Cardiac septum (tissue), 1 donor: ENCODE data around the gene BBIP1. TPM values are rescaled to one million over a fixed set of nuclear protein-coding genes. Genes with fewer than 3 reads are reported as not detected.
"Not testable (repeated sequence)": the region's sequence is repeated elsewhere in the genome, so short reads cannot be mapped to it uniquely, and the experiment has no call there.

ENCODE experiments used
- DNase-seq: peaks from one replicate; pipeline ENCODE4 v3.0.0-alpha.2; 2020; ENCODE audit warnings: low spot score
- intact Hi-C: fragments of 100-400 bp; cut with DNase I; formaldehyde crosslinking; loops from one replicate; pipeline ENCODE4 v1.14.0; 2022
- total RNA-seq: library from RNA; stranded (reverse); fragmentation: NEBNext Ultra II Directional; extraction: Animal tissue kit (Norgen Biotek cat#: 25700); gene quantifications from one replicate; pipeline ENCODE4 v1.2.1, GENCODE V29; 2021
- donor health status: DM: no; HTN: no; CAD: no.

The BBIP1 gene
- total RNA-seq, 1 donor from 2014 or later, result 31.1 TPM

DNA sequence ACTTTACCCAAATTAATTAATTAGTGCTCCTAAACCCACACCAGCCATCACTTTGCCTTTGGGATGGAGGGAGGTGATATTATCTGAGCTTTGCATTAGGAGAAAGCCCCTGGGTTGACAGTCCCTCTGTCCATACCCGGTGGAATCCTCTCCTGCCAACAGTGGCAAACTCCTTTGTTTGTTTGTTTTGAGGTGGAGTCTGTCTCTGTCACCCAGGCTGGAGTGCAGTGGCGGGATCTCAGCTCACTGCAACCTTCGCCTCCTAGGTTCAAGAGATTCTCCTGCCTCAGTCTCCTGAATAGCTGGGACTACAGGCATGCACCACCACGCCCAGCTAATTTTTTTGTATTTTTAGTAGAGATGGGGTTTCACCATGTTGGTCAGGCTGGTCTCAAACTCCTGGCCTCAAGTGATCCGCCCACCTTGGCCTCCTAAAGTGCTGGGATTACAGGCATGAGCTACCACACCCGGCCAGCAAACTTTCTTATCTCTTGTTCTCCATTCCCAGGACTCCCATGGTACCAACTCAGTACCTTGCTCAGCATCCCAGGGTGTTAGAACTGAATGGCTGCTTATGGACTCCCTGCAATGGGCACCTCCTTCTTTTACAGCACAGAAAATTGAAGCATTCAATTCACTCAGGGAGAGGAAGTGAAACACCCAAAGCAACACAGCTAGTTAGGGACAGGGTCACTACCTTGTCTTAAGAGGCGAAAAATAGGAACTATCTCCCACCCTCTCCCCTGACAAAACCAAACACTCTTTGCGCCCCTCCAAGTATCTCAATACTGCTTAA, 51.8 kb downstream of the BBIP1 start:
- DNase-seq, intact Hi-C loops: not testable (repeated sequence)

DNA sequence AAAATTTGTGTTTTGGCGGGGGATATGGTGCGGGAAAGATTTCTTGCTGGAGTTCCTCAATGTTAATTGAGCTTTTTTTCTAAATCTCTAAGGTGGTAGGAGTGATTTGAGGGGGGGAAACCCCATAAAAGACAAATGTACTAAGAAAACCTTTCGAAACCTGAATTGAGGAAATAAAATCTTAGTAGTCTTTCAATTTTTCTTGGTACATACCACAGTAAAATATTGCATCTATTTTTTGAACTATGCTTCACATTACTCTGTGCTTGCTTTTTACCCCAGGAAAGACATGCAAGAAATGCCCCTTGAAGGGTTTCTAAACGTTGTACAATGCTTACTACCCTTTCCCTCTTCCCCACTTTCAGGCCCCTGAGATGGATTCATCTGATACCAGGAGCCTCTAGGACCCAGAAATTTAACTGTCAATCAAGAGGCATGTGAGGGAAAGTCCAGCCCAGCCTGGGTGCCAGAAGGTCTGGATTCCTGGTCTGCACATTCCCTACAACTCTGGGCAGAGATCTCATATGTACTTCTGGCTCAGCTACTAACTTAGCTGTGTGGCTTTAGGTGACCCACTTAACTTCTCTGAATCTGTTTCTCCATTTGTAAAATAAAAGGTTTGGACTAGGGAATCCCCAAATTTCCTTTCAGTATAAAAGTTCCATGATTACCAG, 53.0 kb downstream of the BBIP1 start:
- intact Hi-C loops, result no loop called here
- DNase-seq, result no peak

DNA sequence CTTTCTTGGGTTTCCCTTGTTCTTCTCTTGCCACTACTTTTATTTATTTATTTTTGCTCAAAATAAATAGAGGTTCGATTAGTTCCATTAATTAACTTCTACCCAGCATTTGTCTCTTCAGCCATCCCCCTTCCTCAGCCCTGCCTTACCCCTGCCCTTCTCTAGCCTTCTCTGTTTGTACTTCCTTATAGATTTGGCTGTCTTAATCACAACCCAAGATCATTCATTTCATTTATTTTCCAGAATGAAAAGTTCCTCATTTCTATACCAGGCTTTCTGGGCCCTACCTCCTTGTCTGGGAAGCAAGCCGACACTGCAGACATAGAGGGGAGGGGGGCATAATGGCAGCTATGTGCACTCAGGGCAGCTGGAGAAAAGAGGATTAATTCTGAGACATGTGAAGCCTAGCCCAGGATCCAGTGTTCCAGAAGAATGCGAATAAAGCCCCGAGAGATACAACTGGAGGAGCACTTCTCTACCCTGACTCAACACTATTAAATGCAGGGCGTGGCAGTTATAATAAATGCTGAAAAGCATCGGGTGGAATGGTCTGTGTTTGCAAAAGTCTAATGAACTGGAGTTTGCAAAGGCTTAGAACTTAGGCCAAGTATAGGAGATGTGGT, 53.7 kb downstream of the BBIP1 start:
- intact Hi-C loops, result no loop called here
- DNase-seq, result no peak

DNA sequence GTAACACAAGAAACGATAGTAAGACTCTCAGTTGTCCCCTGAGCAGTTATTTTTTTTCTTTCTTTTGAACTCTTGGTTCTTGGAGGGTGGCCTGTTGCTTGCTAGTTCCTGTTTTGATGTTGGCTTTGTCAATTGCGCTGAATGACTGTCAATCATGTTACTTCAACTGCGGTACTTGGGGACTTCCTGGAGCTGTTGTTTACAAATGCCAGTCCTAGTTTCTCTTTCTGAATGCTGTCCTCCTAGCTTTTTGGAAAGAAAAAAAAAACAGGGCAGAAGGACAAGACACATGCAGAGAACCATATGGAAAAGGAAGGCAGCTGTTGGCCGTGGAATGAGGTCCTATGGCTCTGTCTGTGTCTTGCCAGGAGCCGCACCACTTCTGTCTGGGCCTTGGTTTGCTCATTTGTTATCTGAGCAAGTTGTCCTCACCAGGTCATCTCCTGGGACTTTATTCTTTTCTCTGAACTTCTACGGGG, 54.3 kb downstream of the BBIP1 start:
- intact Hi-C loops, result no loop called here

DNA sequence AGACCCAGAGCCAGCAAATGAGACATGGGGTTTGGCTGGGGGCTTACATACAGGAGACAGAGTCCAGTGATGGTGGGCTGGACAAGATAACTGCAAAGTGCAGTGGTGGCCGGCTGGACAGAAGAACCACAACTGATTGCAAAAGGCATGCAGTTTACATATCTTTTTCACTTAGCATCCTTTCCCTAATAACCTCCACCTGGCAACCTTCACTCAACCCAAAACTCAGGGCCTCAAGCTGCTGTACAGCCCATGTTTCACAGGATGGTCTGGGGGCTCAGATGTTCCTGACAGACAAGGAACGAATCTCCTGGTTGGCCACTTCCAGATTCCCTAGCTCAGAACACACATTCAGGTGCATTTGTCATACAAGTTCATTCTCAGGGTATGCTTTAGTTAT, 55.0 kb downstream of the BBIP1 start:
- DNase-seq, result no peak
- intact Hi-C loops, result no loop called here

More for the DNA sequence above, 54.3 kb downstream of the BBIP1 start:
- DNase-seq, result no peak

DNA sequence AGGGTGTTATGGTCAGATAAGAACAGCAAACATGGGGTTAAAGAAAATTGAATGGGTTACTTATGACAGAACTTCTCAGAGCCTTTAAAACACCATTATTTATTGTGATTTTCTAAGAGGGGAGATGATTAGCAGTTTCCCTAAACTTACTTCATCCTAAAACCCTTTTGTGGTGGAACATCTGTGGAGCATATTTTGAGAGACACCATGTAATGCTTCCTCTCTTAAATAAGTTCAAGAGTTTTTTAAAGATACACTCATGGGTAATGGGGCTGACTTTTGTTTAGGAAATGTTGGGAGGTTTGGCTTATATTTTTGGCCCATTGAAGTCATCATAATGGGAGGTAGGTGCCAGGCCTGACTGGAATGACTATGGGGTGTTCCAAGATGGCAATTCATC, 55.6 kb downstream of the BBIP1 start:
- intact Hi-C loops, result no loop called here

DNA sequence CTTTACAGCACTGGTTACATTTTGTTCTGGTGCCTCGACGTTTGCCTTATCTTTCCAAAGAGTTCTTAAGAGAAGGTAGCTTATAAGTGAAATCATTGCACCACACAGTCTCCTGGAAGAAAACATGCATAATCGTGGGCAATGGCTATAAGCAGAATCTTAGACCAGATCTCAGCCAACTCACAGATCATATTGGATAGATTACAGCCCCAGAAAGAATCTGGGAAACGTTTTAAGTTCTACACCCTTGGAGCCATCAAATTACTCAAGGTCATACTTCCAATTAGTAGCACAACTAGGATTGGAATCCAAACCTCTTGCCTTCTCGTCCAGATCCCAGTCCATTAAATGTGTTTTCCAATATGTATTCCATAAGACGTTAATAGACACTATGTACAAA, 56.0 kb downstream of the BBIP1 start:
- intact Hi-C loops, result no loop called here
- no peak for DNase-seq

More for the DNA sequence above, 55.6 kb downstream of the BBIP1 start:
- no peak for DNase-seq

DNA sequence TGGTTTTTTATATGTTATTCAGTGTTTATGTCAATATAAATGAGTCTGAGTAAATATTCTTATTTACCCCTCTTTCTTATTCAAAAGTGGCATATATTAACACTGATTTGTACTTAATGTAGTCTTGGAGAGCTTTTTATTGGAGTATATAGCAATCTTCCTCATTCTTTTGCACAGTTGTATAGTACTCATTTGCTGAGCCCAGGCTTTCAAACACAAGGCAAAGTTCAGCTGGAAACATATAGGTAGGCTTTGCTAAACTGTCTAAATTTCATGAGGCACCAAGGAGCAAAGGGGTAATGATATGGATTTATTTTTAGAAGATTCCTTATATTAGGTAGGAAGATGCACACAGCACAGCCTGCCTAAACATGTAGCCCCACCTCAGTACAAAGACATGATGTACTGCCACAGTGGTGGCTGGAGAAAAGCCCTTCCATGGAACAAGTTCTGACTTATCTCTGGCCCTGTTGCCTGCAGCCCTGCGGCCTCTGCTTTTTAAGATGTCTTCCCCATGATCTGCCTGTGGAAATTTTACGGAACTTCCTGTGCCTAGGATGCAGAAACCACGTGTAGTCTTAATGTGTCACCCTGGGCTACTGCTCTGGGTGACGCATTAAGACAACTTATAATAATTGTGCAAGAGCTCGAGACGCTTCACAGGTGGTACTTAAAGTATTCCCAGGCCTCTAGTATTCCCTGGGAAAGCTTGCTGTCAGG, 56.9 kb downstream of the BBIP1 start:
- intact Hi-C loops, result no loop called here
- no peak for DNase-seq

DNA sequence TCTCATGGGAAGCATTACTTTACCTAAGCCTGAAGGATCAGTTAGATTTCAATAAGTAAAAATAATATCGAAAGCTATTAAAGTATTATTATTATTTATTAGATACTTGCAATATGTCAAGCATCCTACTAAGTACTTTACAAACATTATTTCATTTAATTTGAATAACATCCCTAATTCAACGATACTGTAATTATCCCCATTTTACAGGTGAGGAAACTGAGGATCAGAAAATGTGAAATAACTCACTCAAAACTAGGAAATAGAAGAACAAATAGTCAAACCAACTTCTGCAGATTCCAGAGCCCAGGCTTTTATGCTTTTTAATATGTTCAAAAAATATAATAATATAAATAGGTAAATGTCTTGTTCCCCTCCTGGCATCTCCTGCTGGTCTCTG, 57.5 kb downstream of the BBIP1 start:
- intact Hi-C loops, result no loop called here
- DNase-seq, result no peak

DNA sequence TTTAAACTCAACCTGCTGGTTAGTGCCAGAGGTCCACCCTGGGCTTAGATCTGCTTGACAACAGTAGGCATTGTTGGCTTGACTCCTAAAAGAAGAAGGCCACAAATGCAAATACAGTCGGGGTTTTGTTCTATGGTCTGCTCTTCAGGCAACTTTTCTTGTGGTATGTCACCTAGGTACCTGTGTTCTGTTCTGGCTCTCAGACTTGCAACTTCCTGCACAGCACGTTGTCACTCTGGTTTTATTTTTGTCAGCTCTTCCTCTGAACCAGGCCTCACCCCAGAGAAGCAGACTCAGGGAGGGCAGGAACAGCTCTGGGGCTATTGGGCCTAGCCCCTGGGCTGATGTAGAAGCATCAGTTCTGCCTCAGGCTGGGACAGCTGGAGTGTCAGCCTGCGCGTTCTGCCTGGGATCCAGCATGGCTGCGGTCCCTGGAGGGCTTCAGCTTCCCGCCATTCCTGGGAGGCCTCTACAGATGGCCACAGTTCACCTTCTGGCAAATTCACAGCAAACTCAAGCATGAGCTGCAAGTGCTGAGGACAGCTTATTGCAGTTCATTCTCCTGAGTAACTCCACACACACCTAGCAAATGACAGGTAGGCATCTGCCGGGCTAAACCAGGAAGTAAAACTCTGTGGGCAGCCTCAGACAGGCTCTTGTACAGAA, 58.3 kb downstream of the BBIP1 start:
- DNase-seq, result no peak
- intact Hi-C loops, result no loop called here

DNA sequence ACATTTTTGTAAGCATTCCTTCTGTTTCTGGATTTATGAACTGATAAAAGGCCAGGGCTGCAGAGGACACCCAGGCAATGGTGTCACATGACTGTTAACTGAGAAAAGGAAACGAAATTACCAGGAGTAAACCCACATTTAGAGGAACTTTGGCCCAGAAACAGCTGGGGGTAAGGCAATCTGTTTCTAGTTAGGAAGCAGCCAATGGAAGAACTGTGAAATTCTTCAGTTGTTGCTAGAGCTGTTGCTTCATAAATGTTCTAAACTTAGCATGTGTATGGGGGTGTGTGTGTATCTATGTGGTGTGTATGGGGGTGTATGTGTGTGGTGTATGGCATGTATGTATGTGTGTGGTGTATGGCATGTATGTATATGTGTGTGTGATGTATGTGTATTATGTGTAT, 59.0 kb downstream of the BBIP1 start:
- DNase-seq, result no peak
- intact Hi-C loops, result no loop called here

DNA sequence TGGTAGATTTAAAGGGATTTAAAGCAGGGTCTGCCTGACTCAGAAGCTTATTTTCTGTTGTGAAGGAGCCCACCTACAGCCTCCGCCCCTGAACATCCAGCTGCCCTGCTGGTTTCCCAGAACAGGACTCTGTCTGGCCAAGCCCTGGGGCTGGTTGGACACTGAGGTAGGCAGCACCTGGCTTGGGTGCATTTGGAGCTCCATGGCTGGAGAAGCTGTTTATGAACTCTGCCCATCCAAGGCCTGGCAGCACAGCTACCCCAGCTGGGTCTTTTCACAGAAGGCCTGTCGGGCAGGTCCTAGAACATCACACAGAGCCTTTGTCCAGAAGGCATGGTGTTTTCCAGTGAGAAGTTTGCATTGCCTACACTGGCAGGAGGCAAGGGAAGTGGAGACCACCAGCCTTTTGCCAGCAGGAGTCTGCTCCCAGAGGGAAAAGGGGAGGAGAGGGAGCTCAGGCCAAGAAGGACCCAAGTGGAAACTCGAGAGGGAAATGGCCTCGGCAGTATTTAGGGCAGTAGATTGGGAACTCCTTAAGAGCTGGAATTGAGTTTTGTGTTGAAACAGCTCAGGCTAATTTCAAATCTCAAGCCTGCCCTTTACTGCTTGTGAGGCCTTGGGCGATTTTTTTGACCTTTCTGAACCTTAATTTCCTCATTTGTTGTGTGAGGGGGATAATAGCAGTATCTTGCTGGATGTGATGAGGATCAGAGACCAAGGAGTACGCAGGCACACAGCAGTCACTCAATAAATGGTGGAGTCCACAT, 59.6 kb downstream of the BBIP1 start:
- intact Hi-C loops, result no loop called here
- DNase-seq, result no peak

DNA sequence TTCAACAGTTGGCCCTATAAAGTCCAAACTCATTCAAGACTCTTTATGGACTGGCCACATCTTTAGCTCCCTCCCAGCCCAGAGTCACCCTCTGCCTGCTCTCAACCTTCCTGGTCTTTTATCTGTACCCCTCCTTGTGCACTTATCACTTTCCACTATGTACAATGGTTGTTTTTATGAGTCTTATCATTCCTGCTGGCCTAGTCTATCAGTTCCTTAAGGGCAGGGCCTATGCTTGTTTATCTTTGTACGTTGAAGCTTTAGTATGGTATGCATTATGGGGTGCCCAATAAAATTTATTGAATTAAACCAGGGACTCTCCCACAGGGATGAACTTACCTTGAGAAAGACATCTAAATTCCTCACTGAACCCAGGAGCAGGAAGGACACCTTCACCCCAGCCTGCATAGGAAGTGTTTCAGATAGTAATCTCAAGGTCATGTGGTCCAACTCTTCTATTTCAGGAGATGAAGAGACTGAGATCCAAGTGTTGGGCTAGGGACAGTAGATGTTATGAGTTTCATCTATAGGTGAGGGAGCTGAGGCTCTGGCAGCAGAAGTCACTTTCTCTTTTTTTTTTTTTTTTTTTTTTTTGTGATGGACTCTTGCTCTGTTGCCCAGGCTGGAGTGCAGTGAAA, 60.6 kb downstream of the BBIP1 start:
- intact Hi-C loops, result no loop called here
- no peak for DNase-seq

DNA sequence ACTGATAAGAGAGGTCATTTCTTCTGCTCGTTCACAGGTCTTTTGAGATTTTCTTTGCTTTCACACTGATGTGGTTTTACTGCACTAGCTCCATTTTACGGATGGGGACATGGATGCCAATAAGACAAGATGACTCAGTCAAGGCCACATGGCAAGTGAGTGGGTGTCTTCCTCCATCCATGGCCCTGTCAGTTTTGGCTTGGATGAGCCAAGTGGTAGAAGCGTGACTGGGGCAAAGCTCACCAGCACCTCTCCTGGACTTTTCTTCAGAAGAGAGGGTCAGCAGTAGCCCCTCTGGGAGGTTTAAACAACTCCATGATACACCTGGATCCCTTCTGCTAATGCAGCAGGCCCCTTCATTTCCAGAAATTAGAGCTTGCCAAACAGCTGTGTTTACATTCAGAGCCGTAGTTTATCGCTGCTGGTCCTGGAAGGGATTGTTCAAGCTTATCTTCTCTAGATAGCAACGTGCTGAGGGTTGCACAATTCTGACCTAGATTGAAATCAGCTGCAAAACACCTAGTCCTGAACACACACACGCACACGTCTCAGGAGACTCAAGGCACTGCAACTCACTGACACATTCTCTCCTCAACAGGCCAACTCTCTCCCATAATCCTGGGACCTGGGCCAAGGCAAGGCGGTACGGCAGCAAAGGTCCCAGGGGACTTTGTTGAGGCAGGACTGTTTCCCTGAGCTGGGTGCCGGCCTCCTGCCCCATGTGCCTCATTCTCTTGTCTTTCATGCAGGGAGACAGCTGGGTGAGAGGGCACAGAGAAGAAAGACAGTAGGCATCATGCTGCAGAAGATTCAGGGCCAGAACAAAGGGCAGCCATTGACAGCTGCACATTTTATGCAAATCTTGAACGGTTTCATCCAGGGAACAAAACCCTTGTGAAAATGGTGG, 61.5 kb downstream of the BBIP1 start:
- intact Hi-C loops, result no loop called here
- no peak for DNase-seq

DNA sequence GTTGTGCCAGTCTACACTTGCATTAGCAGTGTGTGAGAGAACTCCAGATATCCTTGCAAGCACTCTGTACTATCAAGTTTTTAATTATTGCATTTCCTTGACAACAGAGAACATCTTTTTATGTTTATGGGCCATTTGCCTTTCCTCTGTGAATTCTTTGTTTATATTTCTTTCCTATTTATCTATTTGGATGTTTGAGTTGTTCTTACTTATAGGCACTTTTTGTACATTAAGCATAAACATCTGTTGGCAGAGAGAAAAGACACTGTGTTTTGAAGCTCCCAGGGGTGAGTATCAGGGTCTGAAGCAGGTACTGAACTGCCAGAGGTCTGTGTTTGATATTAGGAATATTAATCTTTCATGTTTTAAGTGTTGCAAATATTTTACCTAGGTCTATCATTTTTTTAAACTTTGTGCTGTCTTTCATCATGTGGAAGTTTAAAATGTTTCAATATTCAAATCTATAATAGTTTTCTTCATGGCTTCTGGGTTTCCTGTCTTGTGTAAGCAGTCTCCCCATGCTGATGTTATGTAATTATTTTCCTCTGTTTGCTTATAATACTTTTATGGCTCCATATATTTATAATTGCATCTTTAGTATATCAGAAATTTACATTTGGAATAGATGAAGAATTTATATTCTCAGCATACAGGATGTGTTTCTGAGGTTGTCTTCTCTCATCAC, 64.9 kb downstream of the BBIP1 start:
- DNase-seq, result no peak
- intact Hi-C loops, result no loop called here

DNA sequence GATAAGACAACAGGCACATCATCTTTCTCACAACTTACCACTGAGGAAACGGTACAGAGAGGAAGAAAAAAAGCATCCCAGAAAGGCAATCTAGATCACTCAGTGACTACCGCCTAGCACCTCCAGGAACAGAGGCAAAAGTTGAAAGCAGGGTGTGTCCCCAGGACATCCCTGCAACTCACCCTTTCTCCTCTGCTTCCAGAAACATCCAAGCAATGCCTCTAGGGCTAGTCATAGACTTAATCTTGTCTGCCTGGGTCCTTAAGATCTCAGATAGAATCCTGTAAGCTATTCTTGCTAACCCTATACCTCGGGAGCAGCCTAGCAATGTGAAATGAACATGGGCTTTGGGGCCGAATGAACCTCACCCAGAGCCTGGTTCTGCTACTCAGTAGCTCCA, 66.0 kb downstream of the BBIP1 start:
- intact Hi-C loops, result no loop called here
- no peak for DNase-seq
